ENCODE measurements around the gene ZGRF1. TPM values are rescaled to one million over a fixed set of nuclear protein-coding genes. Genes with fewer than 3 reads are reported as not detected.

ZGRF1 gene
- total and polyA plus RNA-seq, 10 of the 15 experiments (the other 5 are each of a cell fraction or from before 2014, with no cell fraction given): 8.5 to 32.1 (median 20.1) TPM

DNA sequence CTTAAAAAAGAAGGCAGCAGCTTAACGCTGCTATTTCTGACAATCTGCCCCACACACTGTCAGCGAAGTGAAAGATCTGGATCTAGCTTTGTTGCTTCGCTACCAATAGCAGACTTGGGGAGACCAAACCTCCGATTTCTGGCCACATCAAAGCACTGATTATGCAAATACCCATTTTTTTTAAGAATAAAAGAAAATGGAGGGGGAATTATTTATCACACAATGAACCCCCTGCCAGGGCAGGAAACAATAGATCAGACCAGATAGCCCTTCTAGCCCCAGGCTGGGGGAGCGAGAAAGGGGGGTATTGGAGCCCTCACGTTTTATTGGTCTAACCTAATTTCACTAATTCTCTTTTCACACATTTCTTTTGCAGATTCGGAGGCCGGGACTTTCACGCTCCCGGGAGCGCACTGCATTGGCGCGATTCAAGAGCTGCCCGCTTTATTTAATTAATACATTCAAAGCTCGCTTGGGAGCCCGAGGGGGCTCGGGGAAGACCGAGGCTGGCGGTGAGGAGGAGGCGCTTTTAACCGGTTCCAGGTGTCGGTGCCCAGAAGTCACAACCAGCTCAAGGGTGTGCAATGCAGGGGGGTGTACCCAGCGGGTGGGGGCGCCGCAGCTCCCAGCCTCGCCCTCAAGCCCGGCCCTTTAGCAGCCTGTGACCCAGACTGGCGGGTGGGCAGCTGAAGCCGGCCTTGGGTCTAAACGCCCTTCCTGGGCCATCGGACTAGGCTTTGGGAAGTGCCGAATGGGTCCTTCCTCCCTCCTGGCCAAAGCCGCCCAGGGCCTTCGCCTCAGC, 126.2 kb downstream of the ZGRF1 start (continued):
- TF ChIP-seq EED (IDR thresholded peaks at IDR 0.05; ENCODE audit: low read depth) (no peak), ZNF384 (IDR thresholded peaks at IDR 0.05; ENCODE audit: borderline replicate concordance, low read depth, low read length) (no peak), GATAD2B (conservative IDR thresholded peaks at IDR 0.05; ENCODE audit: low read depth) (no peak), SREBF1 (IDR thresholded peaks at IDR 0.05; ENCODE audit: low read length) (no peak), JUND (IDR thresholded peaks at IDR 0.05; ENCODE audit: low read depth, low read length) (no peak)
- TF ChIP-seq, protein P1, sequence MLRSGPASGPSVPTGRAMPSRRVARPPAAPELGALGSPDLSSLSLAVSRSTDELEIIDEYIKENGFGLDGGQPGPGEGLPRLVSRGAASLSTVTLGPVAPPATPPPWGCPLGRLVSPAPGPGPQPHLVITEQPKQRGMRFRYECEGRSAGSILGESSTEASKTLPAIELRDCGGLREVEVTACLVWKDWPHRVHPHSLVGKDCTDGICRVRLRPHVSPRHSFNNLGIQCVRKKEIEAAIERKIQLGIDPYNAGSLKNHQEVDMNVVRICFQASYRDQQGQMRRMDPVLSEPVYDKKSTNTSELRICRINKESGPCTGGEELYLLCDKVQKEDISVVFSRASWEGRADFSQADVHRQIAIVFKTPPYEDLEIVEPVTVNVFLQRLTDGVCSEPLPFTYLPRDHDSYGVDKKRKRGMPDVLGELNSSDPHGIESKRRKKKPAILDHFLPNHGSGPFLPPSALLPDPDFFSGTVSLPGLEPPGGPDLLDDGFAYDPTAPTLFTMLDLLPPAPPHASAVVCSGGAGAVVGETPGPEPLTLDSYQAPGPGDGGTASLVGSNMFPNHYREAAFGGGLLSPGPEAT (IDR thresholded peaks at IDR 0.05; ENCODE audit: low read depth): no peak
- TF ChIP-seq, protein P2, sequence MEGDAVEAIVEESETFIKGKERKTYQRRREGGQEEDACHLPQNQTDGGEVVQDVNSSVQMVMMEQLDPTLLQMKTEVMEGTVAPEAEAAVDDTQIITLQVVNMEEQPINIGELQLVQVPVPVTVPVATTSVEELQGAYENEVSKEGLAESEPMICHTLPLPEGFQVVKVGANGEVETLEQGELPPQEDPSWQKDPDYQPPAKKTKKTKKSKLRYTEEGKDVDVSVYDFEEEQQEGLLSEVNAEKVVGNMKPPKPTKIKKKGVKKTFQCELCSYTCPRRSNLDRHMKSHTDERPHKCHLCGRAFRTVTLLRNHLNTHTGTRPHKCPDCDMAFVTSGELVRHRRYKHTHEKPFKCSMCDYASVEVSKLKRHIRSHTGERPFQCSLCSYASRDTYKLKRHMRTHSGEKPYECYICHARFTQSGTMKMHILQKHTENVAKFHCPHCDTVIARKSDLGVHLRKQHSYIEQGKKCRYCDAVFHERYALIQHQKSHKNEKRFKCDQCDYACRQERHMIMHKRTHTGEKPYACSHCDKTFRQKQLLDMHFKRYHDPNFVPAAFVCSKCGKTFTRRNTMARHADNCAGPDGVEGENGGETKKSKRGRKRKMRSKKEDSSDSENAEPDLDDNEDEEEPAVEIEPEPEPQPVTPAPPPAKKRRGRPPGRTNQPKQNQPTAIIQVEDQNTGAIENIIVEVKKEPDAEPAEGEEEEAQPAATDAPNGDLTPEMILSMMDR (IDR thresholded peaks at IDR 0.05 in 2 of 3, conservative IDR thresholded peaks at IDR 0.05 in 1 of 3; ENCODE audit: control insufficient read depth in 2 of 3, extremely low read depth in 1 of 3, insufficient read depth in 1 of 3, low read depth in 3 of 3, low read length in 3 of 3): no peak

All from GM12878 (cell line).